SHP77 (cell line): ENCODE data around the gene AFAP1.

ENCODE experiments used
- DNase-seq, 2 experiments: peaks; one replicate each; lab custom pipeline; 2025; lab: John Stamatoyannopoulos, UW

Gene AFAP1

GRCh38 chr4:7841894-7842293 lies 97.8 kb downstream of the AFAP1 start:
- no peak for DNase-seq

GRCh38 chr4:7841071-7841470 lies 98.6 kb downstream of the AFAP1 start:
- DNase-seq, result no peak

- no peak for DNase-seq
These were observed 99.8 kb downstream of the AFAP1 start for GRCh38 chr4:7839856-7840255.

- DNase-seq, result no peak
These were observed 101.4 kb downstream of the AFAP1 start for GRCh38 chr4:7838136-7838782.

GRCh38 chr4:7837597-7838135 lies 102.0 kb downstream of the AFAP1 start:
- DNase-seq, result no peak

- DNase-seq, result no peak
These were observed 107.6 kb downstream of the AFAP1 start for GRCh38 chr4:7831858-7832730.

GRCh38 chr4:7831330-7831729 lies 108.3 kb downstream of the AFAP1 start:
- no peak for DNase-seq

GRCh38 chr4:7830747-7831146 lies 108.9 kb downstream of the AFAP1 start:
- no peak for DNase-seq

- DNase-seq, result no peak
These were observed 109.7 kb downstream of the AFAP1 start for GRCh38 chr4:7829652-7830580.

GRCh38 chr4:7828793-7829301 lies 110.8 kb downstream of the AFAP1 start:
- no peak for DNase-seq

- no peak for DNase-seq
These were observed 111.5 kb downstream of the AFAP1 start for GRCh38 chr4:7828011-7828720.

- no peak for DNase-seq
These were observed 112.1 kb downstream of the AFAP1 start for GRCh38 chr4:7827566-7827965.

- no peak for DNase-seq
These were observed 112.8 kb downstream of the AFAP1 start for GRCh38 chr4:7826909-7827306.

GRCh38 chr4:7826176-7826908 lies 113.3 kb downstream of the AFAP1 start:
- no peak for DNase-seq

GRCh38 chr4:7824218-7824617 lies 115.4 kb downstream of the AFAP1 start:
- DNase-seq, result no peak

- no peak for DNase-seq
These were observed 116.2 kb downstream of the AFAP1 start for GRCh38 chr4:7823416-7823824.

- no peak for DNase-seq
These were observed 116.8 kb downstream of the AFAP1 start for GRCh38 chr4:7822877-7823276.

- DNase-seq, result no peak
These were observed 117.5 kb downstream of the AFAP1 start for GRCh38 chr4:7822137-7822505.

GRCh38 chr4:7821245-7822136 lies 118.2 kb downstream of the AFAP1 start:
- DNase-seq, result no peak
